HepG2 (cell line): ENCODE results near the gene FBXO30. TPM values are rescaled to one million over a fixed set of nuclear protein-coding genes. Genes with fewer than 3 reads are reported as not detected.

Source experiments
- ATAC-seq: fragments of 200-7000 bp; cut with Tn5 transposase; 3 replicates; pipeline ENCODE4 v1.9.1; 2020; ENCODE audit warnings: mild to moderate bottlenecking, moderate library complexity
- BruUV-seq: library from RNA; stranded (reverse); fragments of 400-500 nt; replicated peaks from 2 replicates; lab custom pipeline; 2021; lab: Mats Ljungman, UMichigan
- CTCF ChIA-PET: fragments of 300-600 bp; formaldehyde crosslinking; extraction: SDS; loops from one replicate; lab custom pipeline; 2021; ENCODE audit warnings: low total read pairs, inconsistent platforms, low intra/inter-chr PET ratio; lab: Yijun Ruan, JAX
- POLR2A ChIA-PET: fragments of 350-600 bp; sonication (Branson Sonifier 250); formaldehyde crosslinking; loops from one replicate; lab custom pipeline; 2020; ENCODE audit warnings: antibody characterized with exemption, inconsistent platforms; lab: Yijun Ruan, JAX
- DNase-seq: peaks from one replicate; pipeline ENCODE4 v3.0.0-alpha.2; 2015; ENCODE audit warnings: low spot score
- FAIRE-seq: peaks from 3 replicates; lab custom pipeline; 2011; peaks lifted over from hg19 to GRCh38; lab: Jason Lieb, UNC
- H2AFZ ChIP-seq: one replicate; pipeline ENCODE4 v1.6.1; 2011; ENCODE audit warnings: low read length, inconsistent platforms
- H3K27ac ChIP-seq: fragments of 300-600 bp; 3 replicates; pipeline ENCODE4 v1.8.0; 2011; ENCODE audit warnings: mixed run types, mild to moderate bottlenecking, mixed read lengths, low read length, inconsistent platforms; ENCODE audit not compliant: insufficient read depth; ENCODE audit errors: extremely low read length
- H3K27me3 ChIP-seq, 2 experiments: fragments of 200-600 bp in 1 of 2; 2 replicates in 1 of 2; 3 replicates in 1 of 2; pipeline versions ENCODE4 v1.6.0 to v1.8.0; 2011; ENCODE audit warnings: low read length in 2 of 2, mild to moderate bottlenecking in 2 of 2, moderate library complexity in 2 of 2, inconsistent platforms in 1 of 2; ENCODE audit not compliant: insufficient read depth in 2 of 2, control insufficient read depth in 1 of 2
- H3K36me3 ChIP-seq, 2 experiments: fragments of 200-600 bp in 1 of 2; replicated peaks in 1 of 2; 2 replicates in 1 of 2; 3 replicates in 1 of 2; pipeline versions ENCODE4 v1.5.1 to v1.8.0; 2011; ENCODE audit warnings: low read length in 2 of 2, inconsistent platforms in 1 of 2; ENCODE audit not compliant: insufficient read depth in 2 of 2, control insufficient read depth in 1 of 2
- H3K4me1 ChIP-seq: 2 replicates; pipeline ENCODE4 v1.5.1; 2012; ENCODE audit warnings: low read length, inconsistent platforms; ENCODE audit not compliant: insufficient read depth
- H3K4me2 ChIP-seq: 2 replicates; pipeline ENCODE4 v1.6.0; 2011; ENCODE audit warnings: low read depth, low read length, inconsistent platforms
- H3K4me3 ChIP-seq, 3 experiments: fragments of 200-600 bp in 1 of 3; sonication (generic), shearing (Covaris generic) in 1 of 3; replicated peaks in 1 of 3; 2 replicates each; pipeline ENCODE4 v1.5.1; 2011 to 2016; ENCODE audit warnings: low read length in 3 of 3, inconsistent platforms in 2 of 3, low read depth in 2 of 3, mild to moderate bottlenecking in 2 of 3, control low read depth in 1 of 3, mixed read lengths in 1 of 3; ENCODE audit not compliant: insufficient read depth in 1 of 3
- H3K79me2 ChIP-seq: one replicate; pipeline ENCODE4 v1.6.1; 2011; ENCODE audit warnings: low read length, inconsistent platforms; ENCODE audit not compliant: insufficient read depth
- H3K9ac ChIP-seq: 2 replicates; pipeline ENCODE4 v1.6.0; 2011; ENCODE audit warnings: mild to moderate bottlenecking, low read depth, low read length, inconsistent platforms; ENCODE audit not compliant: insufficient read depth
- H3K9me3 ChIP-seq: 2 replicates; pipeline ENCODE4 v1.5.1; 2012; ENCODE audit warnings: mild to moderate bottlenecking, low read length
- H4K20me1 ChIP-seq: 2 replicates; pipeline ENCODE4 v1.6.0; 2011; ENCODE audit warnings: inconsistent platforms, mild to moderate bottlenecking, low read length, moderate library complexity; ENCODE audit not compliant: insufficient read depth
- HHEX ChIP-seq: IDR thresholded peaks from 2 replicates; pipeline ENCODE4 v1.6.1; 2016; ENCODE audit warnings: control low read depth
- HOXA9 ChIP-seq: sonication (generic); formaldehyde crosslinking; IDR thresholded peaks from 2 replicates; pipeline ENCODE4 v1.8.1; 2022; ENCODE audit warnings: missing genetic modification reagents, mild to moderate bottlenecking, moderate library complexity, borderline replicate concordance
- KDM6A ChIP-seq: IDR thresholded peaks from 2 replicates; pipeline ENCODE4 v1.6.1; 2016; ENCODE audit warnings: low read depth
- MAFF ChIP-seq: IDR thresholded peaks from 2 replicates; pipeline ENCODE4 v1.6.1; 2011; ENCODE audit warnings: low read depth, low read length, improper control_type of control experiment
- ZFY ChIP-seq: sonication (generic); formaldehyde crosslinking; IDR thresholded peaks from 2 replicates; pipeline ENCODE4 v1.4.0; 2020; ENCODE audit warnings: missing genetic modification reagents
- ZNF232 ChIP-seq: sonication (generic); formaldehyde crosslinking; IDR thresholded peaks from 2 replicates; pipeline ENCODE4 v1.4.0; 2020; ENCODE audit warnings: missing genetic modification reagents, borderline replicate concordance
- ZSCAN20 ChIP-seq: sonication (generic); formaldehyde crosslinking; IDR thresholded peaks from 2 replicates; pipeline ENCODE4 v1.4.0; 2020; ENCODE audit warnings: missing genetic modification reagents, mild to moderate bottlenecking, borderline replicate concordance
- WGBS: methylation state at CpG from one replicate; pipeline ENCODE4 v1.1.6; 2017; ENCODE audit warnings: low lambda C conversion rate; 5-methylcytosine and 5-hydroxymethylcytosine counted together
- in situ Hi-C: cut with HindIII; loops from 2 replicates; pipeline ENCODE4 v1.10.0; 2017; ENCODE audit warnings: low pct_unique_long_range_greater_than_20kb; ENCODE audit not compliant: extremely low pct_ligation_motif_present
- intact Hi-C: fragments of 100-400 bp; cut with micrococcal nuclease; formaldehyde crosslinking; loops from one replicate; pipeline ENCODE4 v1.10.0; 2022; ENCODE audit not compliant: unreplicated experiment
- polyA plus RNA-seq, 8 experiments: library from polyadenylated mRNA; depleted of rRNA in 3 of 8; stranded (reverse) in 7 of 8; unstranded in 1 of 8; fragments of >200 nt; fragmentation: Illumina TruSeq in 4 of 8; extraction: Trizol in 4 of 8; gene quantifications; 2 replicates each; pipeline versions ENCODE4 v1.2.1 to v1.2.3, GENCODE V29; 2011 to 2016; ENCODE audit warnings: low read depth in 4 of 8, missing spikeins in 1 of 8, mixed read lengths in 1 of 8; ENCODE audit not compliant: insufficient read depth in 1 of 8
- total RNA-seq, 5 experiments: library from RNA; depleted of rRNA; stranded (reverse); fragments of >200 nt; fragmentation: Illumina TruSeq; extraction: Trizol; gene quantifications; 2 replicates each; pipeline ENCODE4 v1.2.3, GENCODE V29; 2016; ENCODE audit warnings: low read depth in 1 of 5
- TF ChIP-seq, protein P1 (sequence below): sonication (generic); formaldehyde crosslinking; IDR thresholded peaks from 2 replicates; pipeline ENCODE4 v1.4.0; 2020; ENCODE audit warnings: missing genetic modification reagents, mild to moderate bottlenecking, borderline replicate concordance
- TF ChIP-seq, protein P2 (sequence below): IDR thresholded peaks from 2 replicates; pipeline ENCODE4 v1.6.1; 2016; ENCODE audit warnings: missing genetic modification reagents, missing compliant biosample characterization
- TF ChIP-seq, protein P3 (sequence below), 2 experiments: sonication (generic) in 1 of 2; formaldehyde crosslinking in 1 of 2; IDR thresholded peaks; 2 replicates each; pipeline versions ENCODE4 v1.4.0 to v1.6.1; 2018 to 2020; ENCODE audit warnings: missing genetic modification reagents in 2 of 2, borderline replicate concordance in 1 of 2, low read depth in 1 of 2, mild to moderate bottlenecking in 1 of 2, missing biosample characterization in 1 of 2
- TF ChIP-seq, protein P4 (sequence below): sonication (generic); formaldehyde crosslinking; IDR thresholded peaks from 2 replicates; pipeline ENCODE4 v1.4.0; 2020; ENCODE audit warnings: missing genetic modification reagents; ENCODE audit errors: not compliant biosample characterization

The FBXO30 gene
- total and polyA plus RNA-seq, 2 of the 13 experiments (the other 11 are each of a cell fraction or from before 2014, with no cell fraction given) = 3.2 to 7.1 TPM

DNA sequence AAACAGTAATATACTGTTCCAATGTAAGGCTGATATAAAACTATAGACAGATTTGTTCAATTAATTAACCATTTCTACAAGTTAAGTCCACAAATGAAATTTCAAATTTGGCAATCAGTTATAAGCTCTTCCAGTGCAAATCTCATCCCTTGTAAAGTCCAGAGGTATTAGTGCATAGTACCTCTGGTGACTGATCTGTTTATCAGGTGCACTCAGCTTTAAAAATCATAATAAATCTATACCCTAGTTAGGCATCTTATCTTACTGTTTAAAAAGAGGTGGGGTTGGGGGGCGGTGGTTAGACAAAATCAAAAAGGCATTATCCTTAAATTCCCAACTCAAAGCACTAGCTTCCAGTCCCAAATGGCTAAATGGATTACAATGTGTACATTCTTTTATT, 2.9 kb downstream of the FBXO30 start:
- no peak overlapping the region for H3K27ac ChIP-seq
- TF ChIP-seq MAFF (no peak), HOXA9 (CRISPR knock-in tag) (no peak), ZSCAN20 (CRISPR knock-in tag) (no peak), KDM6A (CRISPR knock-in tag) (no peak), ZFY (CRISPR knock-in tag) (no peak), HHEX (no peak), ZNF232 (CRISPR knock-in tag) (no peak)
- TF ChIP-seq, protein P1, sequence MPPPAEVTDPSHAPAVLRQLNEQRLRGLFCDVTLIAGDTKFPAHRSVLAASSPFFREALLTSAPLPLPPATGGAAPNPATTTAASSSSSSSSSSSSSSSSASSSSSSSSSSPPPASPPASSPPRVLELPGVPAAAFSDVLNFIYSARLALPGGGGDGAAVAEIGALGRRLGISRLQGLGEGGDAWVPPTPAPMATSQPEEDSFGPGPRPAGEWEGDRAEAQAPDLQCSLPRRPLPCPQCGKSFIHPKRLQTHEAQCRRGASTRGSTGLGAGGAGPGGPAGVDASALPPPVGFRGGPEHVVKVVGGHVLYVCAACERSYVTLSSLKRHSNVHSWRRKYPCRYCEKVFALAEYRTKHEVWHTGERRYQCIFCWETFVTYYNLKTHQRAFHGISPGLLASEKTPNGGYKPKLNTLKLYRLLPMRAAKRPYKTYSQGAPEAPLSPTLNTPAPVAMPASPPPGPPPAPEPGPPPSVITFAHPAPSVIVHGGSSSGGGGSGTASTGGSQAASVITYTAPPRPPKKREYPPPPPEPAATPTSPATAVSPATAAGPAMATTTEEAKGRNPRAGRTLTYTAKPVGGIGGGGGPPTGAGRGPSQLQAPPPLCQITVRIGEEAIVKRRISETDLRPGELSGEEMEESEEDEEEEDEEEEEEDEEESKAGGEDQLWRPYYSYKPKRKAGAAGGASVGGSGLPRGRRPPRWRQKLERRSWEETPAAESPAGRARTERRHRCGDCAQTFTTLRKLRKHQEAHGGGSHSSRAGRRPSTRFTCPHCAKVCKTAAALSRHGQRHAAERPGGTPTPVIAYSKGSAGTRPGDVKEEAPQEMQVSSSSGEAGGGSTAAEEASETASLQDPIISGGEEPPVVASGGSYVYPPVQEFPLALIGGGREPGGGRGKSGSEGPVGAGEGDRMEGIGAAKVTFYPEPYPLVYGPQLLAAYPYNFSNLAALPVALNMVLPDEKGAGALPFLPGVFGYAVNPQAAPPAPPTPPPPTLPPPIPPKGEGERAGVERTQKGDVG (CRISPR knock-in tag) = no peak
- TF ChIP-seq, protein P2, sequence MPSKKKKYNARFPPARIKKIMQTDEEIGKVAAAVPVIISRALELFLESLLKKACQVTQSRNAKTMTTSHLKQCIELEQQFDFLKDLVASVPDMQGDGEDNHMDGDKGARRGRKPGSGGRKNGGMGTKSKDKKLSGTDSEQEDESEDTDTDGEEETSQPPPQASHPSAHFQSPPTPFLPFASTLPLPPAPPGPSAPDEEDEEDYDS = no peak
- TF ChIP-seq, protein P3, sequence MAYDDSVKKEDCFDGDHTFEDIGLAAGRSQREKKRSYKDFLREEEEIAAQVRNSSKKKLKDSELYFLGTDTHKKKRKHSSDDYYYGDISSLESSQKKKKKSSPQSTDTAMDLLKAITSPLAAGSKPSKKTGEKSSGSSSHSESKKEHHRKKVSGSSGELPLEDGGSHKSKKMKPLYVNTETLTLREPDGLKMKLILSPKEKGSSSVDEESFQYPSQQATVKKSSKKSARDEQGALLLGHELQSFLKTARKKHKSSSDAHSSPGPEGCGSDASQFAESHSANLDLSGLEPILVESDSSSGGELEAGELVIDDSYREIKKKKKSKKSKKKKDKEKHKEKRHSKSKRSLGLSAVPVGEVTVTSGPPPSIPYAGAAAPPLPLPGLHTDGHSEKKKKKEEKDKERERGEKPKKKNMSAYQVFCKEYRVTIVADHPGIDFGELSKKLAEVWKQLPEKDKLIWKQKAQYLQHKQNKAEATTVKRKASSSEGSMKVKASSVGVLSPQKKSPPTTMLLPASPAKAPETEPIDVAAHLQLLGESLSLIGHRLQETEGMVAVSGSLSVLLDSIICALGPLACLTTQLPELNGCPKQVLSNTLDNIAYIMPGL (CRISPR knock-in tag; IDR thresholded peaks at IDR 0.05; ENCODE audit: borderline replicate concordance in 1 of 2, low read depth in 1 of 2) = no peak
- TF ChIP-seq, protein P4, sequence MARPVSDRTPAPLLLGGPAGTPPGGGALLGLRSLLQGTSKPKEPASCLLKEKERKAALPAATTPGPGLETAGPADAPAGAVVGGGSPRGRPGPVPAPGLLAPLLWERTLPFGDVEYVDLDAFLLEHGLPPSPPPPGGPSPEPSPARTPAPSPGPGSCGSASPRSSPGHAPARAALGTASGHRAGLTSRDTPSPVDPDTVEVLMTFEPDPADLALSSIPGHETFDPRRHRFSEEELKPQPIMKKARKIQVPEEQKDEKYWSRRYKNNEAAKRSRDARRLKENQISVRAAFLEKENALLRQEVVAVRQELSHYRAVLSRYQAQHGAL (CRISPR knock-in tag) = no peak
- H3K4me3 ChIP-seq = peak overlapping the region in 1 of 3 experiments; percentile 84; a peak in 2 of 6 replicates
- intact Hi-C loops (loop anchor here (5.0 kb wide), 2 partner anchors 81 to 151 kb away; partner anchors contain the start of gene SHPRH), in situ Hi-C loops (loop anchor here (5.0 to 25.0 kb wide), 2 partner anchors 74 to 1501 kb away; partner anchors contain the start of gene EPM2A)
- POLR2A ChIA-PET = interaction anchor here (0.8 to 1.7 kb wide), 3 partner anchors 10 to 77 kb away, joined by 4 to 7 read pairs (median 6); no protein-coding TSS in a partner anchor
- 97% methylated on average over 1 of the region's 1 CpG for WGBS
- DNase-seq = no peak
- no peak overlapping the region for H2AFZ ChIP-seq
- CTCF ChIA-PET = no interaction called here
- H3K9ac ChIP-seq = no peak overlapping the region
- H3K4me2 ChIP-seq = peak overlapping the region; percentile 87
- peaks cover 69% of the 10 kb centered on the region for H3K79me2 ChIP-seq
- no peaks in the 10 kb centered on the region; a peak in 2 of 5 replicates for H3K36me3 ChIP-seq
- ATAC-seq = no peak
- H3K4me1 ChIP-seq = peaks cover 37% of the 10 kb centered on the region
- no peaks in the 10 kb centered on the region; a peak in 2 of 5 replicates for H3K27me3 ChIP-seq
- no peaks in the 10 kb centered on the region for H3K9me3 ChIP-seq
- FAIRE-seq = no peak
- peaks cover 8% of the 10 kb centered on the region for H4K20me1 ChIP-seq
- no TSS peak for BruUV-seq
